GM04503 (cell line): Measurements from ENCODE around the gene PEX3.
"Not testable (repeated sequence)": the region's sequence is repeated elsewhere in the genome, so short reads cannot be mapped to it uniquely, and the experiment has no call there.

Experiments used
- DNase-seq: peaks from one replicate; pipeline ENCODE4 v3.0.0-alpha.2; 2012; ENCODE audit warnings: low read depth

PEX3 gene

GRCh38 chr6:143450453-143451371 is at the start of gene PEX3, which contains the start of gene ADAT2:
Gene PEX3 (plus strand): TSS chr6:143450805. CDS start chr6:143451043, 238 bp downstream.
Gene ADAT2 (minus strand): TSS chr6:143450695. CDS start chr6:143450658, 37 bp downstream.
- DNase-seq: peak; percentile 61

DNA sequence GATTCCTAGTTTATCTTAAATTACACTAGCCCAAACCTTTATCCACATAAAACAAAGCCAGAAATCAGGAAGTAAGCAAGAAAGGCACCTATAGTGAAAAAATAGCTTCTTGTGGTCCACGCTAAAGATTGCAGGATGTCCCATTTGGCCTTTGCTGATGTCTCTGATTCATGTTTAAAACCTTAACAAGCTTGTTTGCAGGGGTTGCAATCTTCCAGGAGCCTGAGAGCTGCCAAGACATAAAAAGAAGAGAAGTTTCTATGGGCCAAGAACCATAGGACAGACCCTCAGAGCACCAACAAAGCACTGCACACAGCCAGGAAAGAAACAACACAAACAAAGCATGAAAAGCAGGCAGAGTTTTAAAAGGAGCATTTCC is 49.5 kb upstream of the PEX3 start:
- DNase-seq: no peak

DNA sequence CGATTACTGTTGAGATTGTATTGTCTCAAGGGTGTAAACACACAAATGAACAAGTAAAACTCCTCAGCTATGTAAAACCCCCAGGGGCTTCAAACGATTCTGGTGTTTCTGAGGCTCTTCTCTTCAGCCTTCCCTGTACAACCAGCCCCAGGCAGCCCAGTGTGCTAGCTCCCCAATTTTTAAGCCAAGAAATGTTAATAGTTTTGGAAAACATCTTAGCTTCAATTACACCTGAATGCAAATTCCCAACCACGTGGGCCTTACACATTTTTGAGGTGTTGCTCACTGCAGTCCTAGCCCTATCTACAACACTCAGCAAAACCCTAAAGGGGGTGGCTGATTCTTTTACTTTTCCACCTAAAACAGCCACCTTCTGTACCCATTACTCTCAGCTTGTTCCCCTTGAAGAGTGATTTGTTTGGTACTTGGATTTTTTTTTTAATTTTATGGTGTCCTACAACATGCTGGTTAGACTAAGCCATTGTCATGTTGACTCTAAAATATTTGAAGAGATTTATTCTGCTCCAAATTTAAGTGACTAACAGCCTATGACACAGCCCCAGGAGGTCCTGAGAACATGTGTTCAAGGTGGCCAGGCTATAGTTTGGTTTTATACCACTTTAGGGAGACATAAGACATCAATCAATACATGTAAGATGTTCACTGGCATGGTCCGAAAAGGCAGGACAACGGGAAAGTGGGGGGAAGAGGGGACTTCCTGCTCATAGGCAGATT is 48.8 kb upstream of the PEX3 start:
- DNase-seq: no peak

DNA sequence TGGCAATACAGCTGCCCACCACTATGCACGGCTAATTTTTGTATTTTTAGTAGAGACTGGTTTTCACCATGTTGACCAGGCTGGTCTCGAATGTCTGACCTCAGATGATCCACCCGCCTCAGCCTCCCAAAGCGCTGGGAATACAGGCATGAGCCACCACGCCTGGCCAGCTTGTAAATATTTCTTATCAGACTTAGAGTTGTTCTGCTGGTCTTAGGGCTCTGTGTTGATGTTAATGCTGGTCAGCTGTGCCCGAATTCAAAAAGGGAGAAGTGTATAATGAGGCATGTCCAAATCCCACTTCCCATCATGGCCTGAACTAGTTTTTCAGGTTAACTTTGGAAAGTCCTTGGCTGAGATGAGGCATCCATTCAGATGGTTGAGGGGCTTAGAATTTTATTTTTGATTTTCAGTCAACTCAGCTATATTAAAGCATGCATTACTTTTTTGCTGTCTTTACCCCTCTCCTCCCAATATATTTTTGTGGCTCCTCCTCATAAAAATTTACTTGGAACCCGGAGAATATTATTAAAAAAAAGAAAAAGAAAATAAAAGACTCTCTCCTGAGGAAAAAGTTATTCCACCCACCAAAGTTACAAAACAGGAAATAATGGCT is 47.8 kb upstream of the PEX3 start:
- DNase-seq: no peak

DNA sequence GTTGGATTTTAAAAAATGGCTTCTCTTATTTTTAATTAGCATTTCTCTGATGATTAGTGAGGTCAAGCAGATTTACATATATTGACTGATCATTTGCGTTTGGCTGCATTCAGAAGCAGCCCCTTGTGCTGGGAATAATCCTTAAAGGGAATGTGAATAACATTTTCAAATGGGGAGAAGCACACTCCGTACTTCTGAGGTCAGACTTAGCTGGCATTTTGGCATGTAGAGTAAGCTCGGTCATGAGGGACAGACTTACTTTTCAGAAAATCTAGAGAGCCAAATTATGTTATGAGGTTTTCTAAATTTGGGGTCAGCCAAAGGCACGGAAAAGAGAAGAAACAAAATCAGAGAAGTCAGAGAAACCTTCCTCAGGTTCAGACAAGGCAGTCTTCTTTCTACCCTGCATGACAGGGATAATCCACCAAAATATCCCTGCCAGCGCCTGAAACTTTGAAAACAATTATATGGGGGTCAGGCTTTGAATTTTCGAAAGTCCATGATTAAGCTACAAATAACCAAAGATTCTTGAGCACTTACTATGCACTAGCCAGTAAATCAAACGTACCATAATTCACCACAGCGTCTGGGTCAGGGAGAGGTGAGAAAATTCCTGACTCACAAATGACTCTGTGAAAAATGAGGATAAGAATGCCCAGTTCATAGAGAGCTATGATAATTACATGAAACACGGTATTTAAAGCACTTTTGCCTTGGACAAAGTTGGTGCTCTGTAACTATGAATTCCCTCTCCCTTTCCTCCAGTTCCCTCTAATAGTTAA is 45.0 kb upstream of the PEX3 start:
- peak; percentile 71 for DNase-seq

GRCh38 chr6:143406673-143407072 is 43.9 kb upstream of the PEX3 start:
- DNase-seq: no peak

- DNase-seq: no peak
These were observed 42.3 kb upstream of the PEX3 start for GRCh38 chr6:143408151-143408786.

GRCh38 chr6:143408787-143409162 is 41.8 kb upstream of the PEX3 start:
- DNase-seq: no peak

DNA sequence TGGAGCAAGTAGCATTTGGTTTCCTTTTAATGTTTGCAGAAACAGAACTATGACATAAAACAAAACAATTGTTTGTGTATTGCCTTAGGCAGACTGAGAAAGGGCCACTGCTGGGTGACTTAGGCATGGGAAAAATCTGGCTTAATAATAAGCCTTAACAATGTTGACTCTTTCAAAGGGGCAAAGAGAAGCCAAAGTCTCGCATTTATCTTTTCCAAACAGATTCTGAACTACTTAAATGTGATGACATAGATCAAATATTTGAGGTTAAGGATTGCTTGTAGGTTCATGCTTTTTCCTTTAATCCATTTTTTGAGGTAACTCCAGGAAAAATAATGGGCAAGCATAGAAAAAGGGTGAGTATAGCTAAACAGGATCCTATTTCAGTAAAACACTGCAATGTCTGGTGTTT is 39.7 kb upstream of the PEX3 start:
- peak; percentile 80 for DNase-seq

- DNase-seq: no peak
These were observed 35.8 kb upstream of the PEX3 start for GRCh38 chr6:143414769-143415168.

DNA sequence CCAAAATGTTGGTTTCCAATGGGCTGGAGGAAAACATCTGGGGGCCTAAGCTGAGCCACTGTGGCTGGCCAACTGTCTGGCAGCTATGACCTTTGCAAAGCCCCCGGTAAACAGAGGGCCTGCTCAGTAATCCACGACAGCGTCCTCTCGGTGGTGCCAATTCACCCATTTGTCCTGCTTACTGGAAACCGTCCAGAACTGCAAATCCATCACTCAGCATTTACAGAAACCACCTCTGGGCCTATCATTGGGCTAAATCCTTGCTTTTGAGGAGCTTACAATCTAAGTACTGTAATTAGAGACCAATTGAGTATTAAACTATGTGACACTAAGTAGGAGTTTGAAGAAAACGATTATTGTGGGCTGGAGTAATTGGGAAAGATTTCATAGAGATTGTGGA is 31.1 kb upstream of the PEX3 start:
- no peak for DNase-seq

GRCh38 chr6:143426026-143426425 is 24.6 kb upstream of the PEX3 start:
- no peak for DNase-seq

GRCh38 chr6:143427109-143427817 is 23.3 kb upstream of the PEX3 start:
- DNase-seq: peak; percentile 88

DNA sequence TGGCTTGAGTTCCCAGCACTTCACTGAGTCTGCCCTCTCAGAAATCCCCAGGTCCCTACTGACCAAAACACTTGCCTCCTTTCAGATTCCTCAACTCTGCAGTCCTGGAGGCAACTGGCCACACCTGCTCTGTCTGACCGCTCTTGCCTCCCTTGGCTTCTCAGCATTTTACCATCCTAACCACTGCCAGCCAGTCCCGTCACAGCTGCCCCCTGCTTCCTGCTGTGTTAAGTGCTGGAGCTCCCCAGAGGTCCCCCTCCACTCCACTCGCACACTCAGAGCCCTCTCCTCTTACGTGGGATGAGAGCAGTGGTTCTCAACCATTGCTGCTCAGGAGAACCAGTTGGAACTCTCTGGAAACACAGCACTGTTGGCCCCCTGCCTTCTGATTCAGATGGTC is 20.6 kb upstream of the PEX3 start:
- no peak for DNase-seq

GRCh38 chr6:143431226-143431625 is 19.4 kb upstream of the PEX3 start:
- DNase-seq: no peak

GRCh38 chr6:143432588-143432987 is 18.0 kb upstream of the PEX3 start:
- no peak for DNase-seq

DNA sequence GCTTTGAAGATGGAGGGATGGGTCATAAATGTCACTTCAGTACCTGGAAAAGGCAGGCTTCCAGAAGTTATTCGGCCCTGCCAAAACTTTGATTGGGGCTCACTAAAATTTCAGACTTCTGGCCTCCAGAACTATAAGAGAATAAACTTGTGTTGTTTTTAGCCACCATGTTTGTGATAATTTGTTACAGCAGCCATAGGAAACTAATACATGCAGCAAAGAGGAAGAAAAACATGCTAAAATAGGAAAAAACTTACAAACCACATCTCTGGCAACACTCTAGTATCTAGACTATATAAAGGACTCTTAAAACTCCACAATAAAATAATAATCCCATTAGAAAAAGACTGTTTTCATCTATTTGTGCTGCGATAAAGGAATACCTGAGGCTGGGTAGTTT is 9.6 kb upstream of the PEX3 start:
- DNase-seq: no peak

GRCh38 chr6:143441680-143442545 is 8.7 kb upstream of the PEX3 start:
- DNase-seq: no peak

- DNase-seq: no peak
These were observed 7.5 kb upstream of the PEX3 start for GRCh38 chr6:143443096-143443495.

GRCh38 chr6:143447865-143448264 is 2.7 kb upstream of the PEX3 start:
- not testable (repeated sequence) for DNase-seq
